SHP77 treated with DMSO at 0.1 percent for 48 hours (cell line): ENCODE measurements around the gene SAMMSON.
A peak's percentile ranks its signal among the peaks of the same experiment; 100 is the strongest.

Source experiments
- DNase-seq: peaks from one replicate; lab custom pipeline; 2025; lab: John Stamatoyannopoulos, UW

Gene SAMMSON

GRCh38 chr3:70011582-70011981 is 12.0 kb downstream of the SAMMSON start:
- no peak for DNase-seq

DNA sequence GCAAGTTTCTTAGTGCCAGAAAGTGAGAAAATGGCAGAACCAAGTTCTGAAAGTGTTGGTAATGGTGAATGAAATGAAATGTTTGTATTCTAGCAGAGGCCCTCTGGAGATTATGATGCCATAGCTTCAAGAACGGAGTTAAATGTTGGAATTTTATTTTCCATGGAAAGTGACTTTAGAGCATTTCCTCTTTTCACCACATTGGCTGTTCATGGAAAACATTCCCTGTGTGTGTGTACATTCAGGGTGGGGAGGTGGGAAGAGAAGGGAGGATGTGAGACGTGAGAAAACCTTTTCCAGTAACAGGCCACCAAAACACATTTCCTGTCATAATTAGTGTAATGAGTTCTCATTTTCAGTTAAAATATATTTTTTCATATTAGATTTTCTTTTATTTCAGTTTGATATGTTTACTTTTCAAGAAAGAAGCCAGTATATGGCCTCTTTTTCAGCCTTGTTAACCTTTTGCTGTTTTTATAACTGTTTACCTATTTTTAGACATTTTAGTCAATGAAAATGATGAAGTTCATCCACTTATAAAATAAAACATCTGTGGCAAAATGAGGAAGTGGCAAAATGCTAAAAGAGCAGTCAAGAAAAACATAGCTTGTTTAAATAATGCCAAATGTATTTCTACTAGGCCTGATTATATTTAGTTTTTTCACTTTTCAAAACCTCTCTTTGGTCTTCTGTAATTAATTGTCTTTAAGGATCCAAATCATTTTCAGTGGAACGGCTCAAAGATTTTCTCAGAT is 21.6 kb downstream of the SAMMSON start:
- DNase-seq, result no peak

GRCh38 chr3:70028361-70028760 is 28.8 kb downstream of the SAMMSON start:
- DNase-seq, result no peak

DNA sequence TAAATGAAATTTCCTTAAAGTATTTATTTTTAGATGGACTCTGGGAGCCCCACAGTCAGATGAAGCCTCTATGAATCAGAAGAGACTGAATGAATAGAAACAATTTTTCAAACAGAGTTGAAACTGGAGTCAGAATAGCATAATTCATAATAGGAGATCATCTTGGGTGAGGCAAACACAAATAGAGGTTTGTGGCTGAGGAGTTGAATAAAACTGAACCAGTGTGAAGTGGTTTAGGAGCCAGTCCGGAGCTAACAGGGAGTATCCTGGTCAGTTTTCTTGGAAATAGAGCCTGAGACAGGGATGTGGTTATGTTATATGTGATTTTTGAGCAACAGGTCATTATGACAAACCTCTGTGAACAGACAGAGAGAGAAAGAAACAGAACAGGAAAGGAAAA is 39.2 kb downstream of the SAMMSON start:
- DNase-seq, result no peak

GRCh38 chr3:70040386-70040785 is 40.9 kb downstream of the SAMMSON start:
- no peak for DNase-seq

- DNase-seq, result no peak
Measured at GRCh38 chr3:70042641-70043040, 43.1 kb downstream of the SAMMSON start.

GRCh38 chr3:70049761-70050160 is 50.2 kb downstream of the SAMMSON start:
- DNase-seq, result no peak

GRCh38 chr3:70053293-70053692 is 53.8 kb downstream of the SAMMSON start:
- no peak for DNase-seq

- DNase-seq, result no peak
Measured at GRCh38 chr3:70056081-70056480, 56.5 kb downstream of the SAMMSON start.

GRCh38 chr3:70057426-70057825 is 57.9 kb downstream of the SAMMSON start:
- DNase-seq, result no peak

DNA sequence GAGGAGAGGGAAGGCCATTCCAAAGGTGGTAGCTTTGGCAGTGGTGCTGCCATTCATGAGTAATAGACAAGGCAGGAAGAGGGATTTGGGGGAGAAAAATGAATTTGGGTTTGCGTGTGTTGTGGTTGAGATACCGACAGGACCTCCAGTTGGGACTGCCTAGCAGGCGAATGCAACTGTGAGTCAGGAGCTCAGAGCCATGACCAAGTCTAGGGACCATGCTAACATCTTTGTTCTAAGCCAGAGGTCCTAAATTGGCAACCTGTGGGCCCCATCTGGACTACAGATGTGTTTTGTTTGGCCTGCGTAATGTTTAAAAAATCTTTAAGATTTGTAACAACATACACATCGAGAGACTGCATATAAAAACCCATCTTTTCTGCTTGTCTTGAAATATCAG is 61.6 kb downstream of the SAMMSON start:
- DNase-seq, result no peak

DNA sequence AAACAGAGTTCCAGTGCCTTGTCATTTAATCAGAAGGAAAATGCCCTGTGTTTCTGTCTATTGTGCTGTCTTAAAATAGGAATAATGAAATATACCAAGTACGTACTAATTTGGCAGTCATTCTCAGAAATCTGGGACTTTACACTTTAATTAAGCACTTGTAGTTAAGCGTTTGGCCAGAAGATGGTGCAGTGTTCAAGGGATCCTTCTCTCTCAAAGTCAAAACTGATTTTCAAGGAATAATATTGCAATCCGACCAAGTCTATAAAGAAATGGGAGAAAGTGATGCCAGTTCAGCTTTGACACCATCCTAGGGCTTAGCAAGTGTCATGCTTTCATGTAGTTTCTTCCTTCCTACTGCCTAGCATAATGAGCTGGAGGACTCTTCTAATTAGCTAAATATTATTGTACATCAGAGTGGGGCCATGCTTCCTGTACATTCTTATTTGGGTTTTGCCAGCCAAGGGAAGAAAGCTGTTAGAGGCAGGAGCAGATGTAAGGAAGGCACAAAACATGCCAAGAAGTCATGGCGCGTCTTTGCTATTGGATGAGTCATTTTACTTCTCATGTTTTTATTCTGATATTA is 64.8 kb downstream of the SAMMSON start:
- peak; percentile 2 for DNase-seq

- DNase-seq, result no peak
Measured at GRCh38 chr3:70065696-70066253, 66.2 kb downstream of the SAMMSON start.

GRCh38 chr3:70067860-70068521 is 68.5 kb downstream of the SAMMSON start:
- DNase-seq, result no peak

GRCh38 chr3:70069557-70069956 is 70.0 kb downstream of the SAMMSON start:
- DNase-seq, result no peak

DNA sequence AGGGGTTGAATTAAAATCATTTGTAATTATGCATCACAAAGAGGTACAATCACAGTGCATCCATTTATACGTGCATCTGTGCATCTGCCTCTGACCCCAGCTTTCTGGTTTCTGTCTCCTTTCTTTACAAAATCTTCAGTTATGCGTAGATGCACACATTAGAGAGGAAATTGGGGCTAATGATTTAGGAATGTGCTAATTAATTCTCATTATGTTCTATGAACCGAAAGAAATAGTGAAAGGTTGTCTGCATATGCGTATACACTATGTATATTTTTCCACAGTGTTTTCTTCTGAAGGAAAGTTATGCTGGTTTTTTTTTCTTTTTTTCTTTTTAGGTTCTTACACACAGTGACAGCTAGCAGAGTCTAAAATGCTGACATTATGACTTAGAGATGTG is 71.6 kb downstream of the SAMMSON start:
- DNase-seq, result no peak

GRCh38 chr3:70072180-70072579 is 72.6 kb downstream of the SAMMSON start:
- DNase-seq, result no peak

GRCh38 chr3:70072754-70073153 is 73.2 kb downstream of the SAMMSON start:
- no peak for DNase-seq

DNA sequence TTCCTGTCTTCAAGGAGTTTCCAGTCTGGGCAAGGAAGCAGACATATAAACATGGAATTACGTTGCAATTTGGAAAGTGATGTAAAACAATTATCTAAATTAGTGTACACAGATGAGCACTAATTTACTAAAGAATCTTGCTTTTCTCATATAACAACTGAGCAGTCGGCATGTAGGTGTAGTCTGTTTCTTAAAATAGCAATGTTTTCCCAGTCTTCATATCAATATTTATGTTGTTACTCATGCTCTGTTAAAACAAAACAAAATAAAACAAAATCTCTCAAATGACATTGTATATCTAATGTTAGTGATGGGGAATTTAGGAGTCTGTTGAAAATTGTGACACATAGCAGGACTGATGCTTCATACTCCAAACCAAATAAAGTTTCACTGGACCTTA is 75.6 kb downstream of the SAMMSON start:
- DNase-seq, result no peak

- no peak for DNase-seq
Measured at GRCh38 chr3:70076396-70076795, 76.9 kb downstream of the SAMMSON start.

GRCh38 chr3:70078778-70079177 is 79.2 kb downstream of the SAMMSON start:
- DNase-seq, result no peak

GRCh38 chr3:70085613-70086012 is 86.1 kb downstream of the SAMMSON start:
- no peak for DNase-seq

DNA sequence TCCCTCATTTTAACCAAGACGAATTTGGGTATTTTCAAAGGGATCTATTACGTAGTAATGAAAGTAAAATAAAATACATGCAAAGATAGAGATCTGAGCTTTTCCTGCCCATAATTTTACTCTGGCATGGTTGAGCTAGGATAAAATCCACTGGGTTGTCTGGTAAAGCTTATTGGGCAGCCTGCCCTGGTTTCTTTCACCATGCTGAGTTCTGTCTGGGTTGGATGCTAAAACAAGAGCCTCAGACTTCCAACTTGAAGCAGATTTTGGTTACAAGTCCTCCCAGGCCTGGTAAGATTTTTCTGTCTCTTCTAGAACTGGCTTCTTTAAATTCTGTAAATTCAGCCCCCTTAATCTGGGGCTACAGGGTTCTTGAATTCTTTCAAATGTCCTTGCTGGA is 86.8 kb downstream of the SAMMSON start:
- no peak for DNase-seq
